Nucleus accumbens (tissue), 56 donors: ENCODE measurements around the gene AP5Z1.
"Not testable (repeated sequence)": the region's sequence is repeated elsewhere in the genome, so short reads cannot be mapped to it uniquely, and the experiment has no call there.

Experiments used
- DNase-seq, 56 donors: peaks; one replicate each; lab custom pipeline; 2025; lab: John Stamatoyannopoulos, UW

Gene AP5Z1

GRCh38 chr7:4785371-4785770 is 9.9 kb downstream of the AP5Z1 start:
- DNase-seq = no peak

- DNase-seq = no peak
These were observed 10.6 kb downstream of the AP5Z1 start for GRCh38 chr7:4786015-4786414.

- DNase-seq = no peak
These were observed 12.1 kb downstream of the AP5Z1 start for GRCh38 chr7:4787541-4787940.

GRCh38 chr7:4787947-4788626 is 12.7 kb downstream of the AP5Z1 start:
- DNase-seq = no peak

- no peak for DNase-seq
These were observed 13.3 kb downstream of the AP5Z1 start for GRCh38 chr7:4788627-4789189.

- DNase-seq = peak in 1 of 56 donors; percentile 17
These were observed 14.0 kb downstream of the AP5Z1 start for GRCh38 chr7:4789194-4790077.

GRCh38 chr7:4790078-4790465 is 14.6 kb downstream of the AP5Z1 start:
- DNase-seq = no peak

- DNase-seq = no peak
These were observed 15.1 kb downstream of the AP5Z1 start for GRCh38 chr7:4790516-4790991.

GRCh38 chr7:4791101-4791737 is 15.8 kb downstream of the AP5Z1 start:
- no peak for DNase-seq

- peak in 55 of 56 donors; percentile 14 to 95 (median 77) for DNase-seq
These were observed 16.5 kb downstream of the AP5Z1 start for GRCh38 chr7:4791738-4792536.

GRCh38 chr7:4792537-4793126 is 17.2 kb downstream of the AP5Z1 start:
- DNase-seq = peak in 18 of 56 donors; percentile 21 to 63 (median 42)

GRCh38 chr7:4793385-4793993 is 18.1 kb downstream of the AP5Z1 start:
- peak in 1 of 56 donors; percentile 17 for DNase-seq

- not testable (repeated sequence) for DNase-seq
These were observed 18.7 kb downstream of the AP5Z1 start for GRCh38 chr7:4794171-4794570.

- no peak for DNase-seq
These were observed 19.3 kb downstream of the AP5Z1 start for GRCh38 chr7:4794591-4795350.

- peak in 5 of 56 donors; percentile 6 to 29 (median 14) for DNase-seq
These were observed 21.0 kb downstream of the AP5Z1 start for GRCh38 chr7:4796453-4796852.

- DNase-seq = peak in 29 of 56 donors; percentile 7 to 65 (median 33)
These were observed 22.7 kb downstream of the AP5Z1 start for GRCh38 chr7:4797858-4798705.

GRCh38 chr7:4798706-4799235 is 23.3 kb downstream of the AP5Z1 start:
- DNase-seq = no peak
